Measurements from ENCODE around the gene RBBP8NL.
A peak's percentile ranks its signal among the peaks of the same experiment; 100 is the strongest.
"Not testable (repeated sequence)": the region's sequence is repeated elsewhere in the genome, so short reads cannot be mapped to it uniquely, and the experiment has no call there.

RBBP8NL gene

DNA sequence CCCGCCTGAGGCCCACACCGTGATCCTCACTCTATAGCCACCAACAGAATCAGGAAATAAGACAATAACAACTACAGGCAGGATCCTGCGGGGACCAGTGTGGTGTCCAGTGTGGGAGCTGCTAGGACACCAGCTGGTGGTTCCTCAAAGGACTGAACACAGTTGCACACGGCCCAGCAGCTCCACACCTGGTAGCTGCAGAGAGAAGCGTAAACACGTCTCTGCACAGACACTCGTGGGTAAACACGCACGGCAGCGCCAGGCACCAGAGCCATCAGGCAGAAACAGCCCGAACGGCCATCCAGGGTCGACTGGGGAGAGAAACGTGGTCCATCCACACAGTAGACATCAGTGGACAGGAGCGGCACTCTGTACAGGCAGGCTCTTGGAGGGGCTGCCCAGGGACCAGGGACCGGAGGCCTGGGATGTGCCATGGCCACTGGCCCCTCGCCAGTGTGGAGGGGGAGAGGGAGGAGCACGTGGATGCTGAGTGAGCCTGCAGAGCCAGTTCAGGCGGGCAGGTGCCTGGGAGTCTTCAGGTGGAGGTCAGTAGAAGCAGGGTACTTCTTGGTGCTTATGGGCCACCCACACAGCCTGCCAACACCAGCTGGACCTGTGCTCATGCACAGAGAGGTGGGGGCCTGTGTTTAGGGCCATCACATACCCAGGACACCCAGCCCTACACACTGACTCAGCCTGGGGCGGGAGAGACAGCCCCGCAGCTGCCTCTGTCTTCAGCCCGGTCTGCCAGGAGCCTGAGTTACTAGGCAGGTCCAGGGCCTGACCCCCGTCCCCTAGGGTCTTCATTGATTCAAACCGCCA lies 52.8 kb downstream of the RBBP8NL start:
- no peak for DNase-seq (ENCODE audit: low spot score)

DNA sequence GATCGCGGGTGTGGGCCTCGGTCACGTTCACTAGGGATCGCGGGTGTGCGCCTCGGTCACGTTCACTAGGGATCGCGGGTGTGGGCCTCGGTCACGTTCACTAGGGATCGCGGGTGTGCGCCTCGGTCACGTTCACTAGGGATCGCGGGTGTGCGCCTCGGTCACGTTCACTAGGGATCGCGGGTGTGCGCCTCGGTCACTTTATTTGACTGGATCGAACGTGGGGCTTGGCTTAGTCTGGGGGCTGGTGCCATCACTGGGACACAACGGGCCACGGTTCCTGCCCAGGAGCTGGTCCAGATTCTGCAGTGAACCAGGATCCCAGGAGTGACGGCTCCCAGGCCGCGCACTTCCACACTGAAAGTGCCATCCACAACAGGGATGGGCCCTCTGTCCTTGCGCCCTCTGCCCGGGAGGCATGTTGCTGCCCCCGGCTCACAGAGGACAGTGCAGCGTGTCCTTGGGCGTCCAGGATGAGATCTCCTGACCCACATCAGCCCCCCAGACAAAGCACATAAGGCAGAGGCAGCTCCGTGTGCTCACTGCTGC lies 53.6 kb downstream of the RBBP8NL start:
- not testable (repeated sequence) for DNase-seq (ENCODE audit: low spot score)

GRCh38 chr20:62372042-62372993 lies 55.0 kb downstream of the RBBP8NL start:
- DNase-seq (ENCODE audit: low spot score), result no peak

DNA sequence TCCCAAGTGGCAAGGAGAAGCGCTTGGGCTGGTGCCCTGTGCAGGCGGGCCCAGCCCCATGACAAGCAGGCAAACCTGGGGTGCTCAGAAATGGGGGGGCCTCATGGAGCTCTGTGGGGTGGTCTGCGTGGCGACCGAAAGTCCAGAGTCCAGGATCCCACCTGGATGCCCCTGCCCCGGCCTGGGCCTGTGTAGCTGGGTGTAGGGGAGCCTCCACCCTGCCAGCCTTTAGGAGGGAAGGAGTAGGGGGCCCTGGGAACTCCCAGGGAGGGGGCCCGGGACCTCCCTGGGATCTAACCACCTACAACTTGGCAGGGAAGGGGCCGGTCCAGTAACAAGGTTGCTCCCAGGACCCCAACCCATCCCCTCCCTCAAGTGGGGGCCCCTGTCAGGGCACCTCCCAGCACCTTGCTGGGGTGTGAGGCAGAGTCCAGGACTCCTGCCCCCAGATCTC lies 55.7 kb downstream of the RBBP8NL start:
- no peak for DNase-seq (ENCODE audit: low spot score)

- DNase-seq (ENCODE audit: low spot score), result no peak
Measured at GRCh38 chr20:62370807-62371587, 56.3 kb downstream of the RBBP8NL start.

DNA sequence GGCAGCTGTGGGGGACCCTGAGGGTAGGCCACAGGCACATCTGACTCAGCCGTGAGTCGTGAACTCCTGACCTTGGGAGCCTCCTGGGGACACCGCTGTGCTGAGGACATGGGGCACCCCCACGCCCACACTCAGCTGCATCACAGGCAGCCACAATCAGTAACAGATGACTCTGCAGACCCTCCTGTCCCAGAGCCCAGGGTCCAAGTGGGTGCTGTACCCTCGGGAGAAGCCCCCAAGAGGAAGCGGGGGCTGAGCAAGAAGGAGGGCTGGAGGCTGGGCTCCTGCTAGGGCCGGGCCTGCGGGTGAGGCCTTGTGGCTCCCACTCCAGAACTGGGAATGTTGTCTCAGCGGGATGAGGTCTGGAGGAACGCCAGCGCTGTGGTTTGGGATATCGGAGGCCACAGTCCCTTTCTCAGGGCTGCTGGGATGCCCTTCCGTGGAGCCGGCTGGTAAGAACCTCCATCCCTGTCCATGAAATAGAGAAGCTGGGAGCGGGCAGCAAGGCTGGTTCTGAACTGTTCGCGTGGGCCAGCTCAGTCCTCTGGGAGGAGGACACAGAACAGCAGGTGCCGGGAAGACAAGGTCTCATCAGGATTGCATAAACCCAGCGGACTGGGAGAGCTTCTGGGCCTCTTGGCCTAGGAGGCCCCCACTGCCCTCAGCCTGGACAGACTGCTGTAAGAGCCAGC lies 57.1 kb downstream of the RBBP8NL start:
- DNase-seq (ENCODE audit: low spot score), result peak; percentile 83

DNA sequence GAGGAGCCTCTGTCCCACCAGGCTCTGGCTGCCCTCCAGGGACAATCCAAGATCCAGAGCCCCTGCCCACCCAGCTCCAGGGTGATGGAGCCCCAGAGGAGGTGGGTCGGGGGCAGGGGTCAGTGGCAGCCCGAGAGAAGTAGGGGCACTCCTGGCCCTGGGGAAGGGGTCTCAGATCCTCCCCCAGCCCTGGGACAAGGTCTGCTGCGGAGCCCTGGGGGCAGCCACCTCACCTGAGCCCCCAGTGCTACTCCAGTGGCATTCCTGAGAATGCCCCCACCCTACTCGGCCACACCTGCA lies 57.6 kb downstream of the RBBP8NL start:
- DNase-seq (ENCODE audit: low spot score), result no peak

- DNase-seq (ENCODE audit: low spot score), result peak; percentile 70
Measured at GRCh38 chr20:62368976-62369814, 58.1 kb downstream of the RBBP8NL start.

DNA sequence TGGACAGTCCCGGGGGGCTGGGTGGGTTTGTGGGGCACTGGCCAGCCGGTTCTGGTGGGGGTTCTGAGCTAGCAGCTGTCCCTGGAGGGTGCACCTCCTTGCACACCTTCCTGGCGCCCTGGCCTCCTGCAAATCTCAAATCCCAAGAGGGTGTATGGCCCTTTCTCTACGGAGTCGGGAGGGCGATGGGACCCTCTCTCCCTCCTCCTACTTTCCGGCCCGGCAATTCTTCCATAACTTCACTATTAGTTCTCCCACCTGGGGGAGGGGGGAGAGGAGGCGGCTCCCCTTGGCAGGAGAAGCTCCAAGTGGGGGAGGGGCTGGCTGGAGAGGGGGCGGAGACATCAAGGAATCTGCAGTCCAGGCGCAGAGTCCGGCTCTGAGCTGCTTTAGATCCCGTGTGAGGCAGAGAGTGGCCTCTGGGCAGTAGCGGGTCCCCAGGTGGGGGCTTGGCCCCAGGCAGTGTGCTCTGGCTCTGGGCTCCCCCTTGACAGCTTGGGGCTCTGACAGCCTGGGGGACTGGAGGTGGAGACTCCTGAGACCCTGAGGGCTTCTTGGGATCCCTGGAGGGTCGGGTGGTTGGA lies 58.9 kb downstream of the RBBP8NL start:
- no peak for DNase-seq (ENCODE audit: low spot score)

DNA sequence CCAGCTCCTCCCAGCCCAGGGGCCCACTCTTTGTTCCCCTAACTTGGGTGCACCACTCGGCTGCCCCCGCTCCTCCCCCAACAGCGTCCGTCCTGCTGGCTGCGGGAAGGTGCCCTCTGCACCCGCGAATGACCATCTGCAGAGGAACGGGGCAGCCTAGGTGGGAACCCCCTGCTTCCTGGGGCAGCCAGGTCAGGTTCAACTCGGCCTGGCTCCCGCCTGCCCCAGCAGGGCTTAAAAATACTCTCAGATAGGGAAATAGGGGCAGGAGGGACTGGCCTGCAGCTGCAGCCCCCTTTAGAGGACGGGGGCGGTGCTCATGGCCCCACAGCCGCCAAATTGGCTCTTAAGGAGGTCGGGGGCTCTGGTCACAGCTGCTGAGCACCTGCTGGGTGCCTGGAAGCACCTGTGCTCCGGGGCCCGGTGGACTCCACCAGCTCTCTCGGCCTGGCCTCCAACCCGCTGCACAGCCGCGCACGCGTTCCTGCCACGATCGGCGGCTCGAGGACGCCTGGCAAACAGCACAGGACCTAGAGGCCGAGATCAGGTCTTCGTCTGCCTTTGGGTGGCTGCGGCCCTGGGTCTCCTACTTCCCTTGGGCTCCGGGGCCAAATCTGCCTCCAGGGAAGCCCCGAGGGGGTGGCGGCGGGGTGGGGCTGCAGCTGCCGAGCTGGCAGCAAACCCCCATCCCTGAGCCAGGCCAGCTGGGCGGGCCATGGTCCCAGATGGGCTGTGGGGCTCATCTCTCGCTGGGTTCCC lies 59.5 kb downstream of the RBBP8NL start:
- no peak for DNase-seq (ENCODE audit: low spot score)

GRCh38 chr20:62367136-62367632 lies 60.2 kb downstream of the RBBP8NL start, which contains the start of gene LAMA5:
LAMA5 (minus strand) TSS chr20:62367312; CDS start chr20:62367245, 67 bp downstream.
- peak; percentile 87 for DNase-seq (ENCODE audit: low spot score)

DNA sequence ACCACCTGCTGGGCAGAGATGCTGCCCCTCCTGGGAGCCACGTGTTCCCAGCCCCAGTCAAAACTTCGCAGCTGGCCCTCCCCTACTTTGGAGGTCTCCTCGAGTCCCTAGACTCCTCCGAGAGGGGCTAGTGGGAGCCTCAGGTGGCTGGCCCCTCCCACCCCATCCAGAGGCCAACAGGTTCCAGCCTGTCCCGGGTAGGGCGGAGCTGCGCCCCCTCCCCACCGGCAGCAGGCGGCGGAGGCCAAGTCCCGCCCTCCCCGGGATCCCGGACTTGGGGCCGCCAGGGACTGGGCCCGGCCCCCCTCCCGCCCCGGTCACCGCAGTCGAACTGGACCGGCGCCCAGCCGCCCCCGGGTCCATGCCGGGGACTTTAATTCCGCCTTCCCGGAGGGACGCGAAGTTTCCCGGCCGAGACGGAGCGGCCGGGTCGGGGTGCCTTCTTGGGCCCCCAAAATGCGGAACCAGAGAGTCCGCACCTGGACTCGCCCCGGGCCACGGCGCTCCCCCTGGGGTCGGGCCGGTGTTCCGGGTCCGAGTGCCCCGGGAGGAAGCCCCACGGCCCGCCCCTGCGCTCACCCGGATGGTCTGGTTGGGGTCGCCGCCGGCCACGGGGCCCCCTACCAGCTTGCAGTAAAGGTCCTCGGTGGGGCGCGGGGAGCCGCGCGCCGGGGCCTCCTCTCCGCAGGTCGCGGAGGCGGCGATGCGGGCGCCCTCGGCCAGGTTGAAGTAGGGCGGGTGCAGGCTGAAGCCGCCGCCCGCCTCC lies 60.8 kb downstream of the RBBP8NL start:
- no peak for DNase-seq (ENCODE audit: low spot score)

DNA sequence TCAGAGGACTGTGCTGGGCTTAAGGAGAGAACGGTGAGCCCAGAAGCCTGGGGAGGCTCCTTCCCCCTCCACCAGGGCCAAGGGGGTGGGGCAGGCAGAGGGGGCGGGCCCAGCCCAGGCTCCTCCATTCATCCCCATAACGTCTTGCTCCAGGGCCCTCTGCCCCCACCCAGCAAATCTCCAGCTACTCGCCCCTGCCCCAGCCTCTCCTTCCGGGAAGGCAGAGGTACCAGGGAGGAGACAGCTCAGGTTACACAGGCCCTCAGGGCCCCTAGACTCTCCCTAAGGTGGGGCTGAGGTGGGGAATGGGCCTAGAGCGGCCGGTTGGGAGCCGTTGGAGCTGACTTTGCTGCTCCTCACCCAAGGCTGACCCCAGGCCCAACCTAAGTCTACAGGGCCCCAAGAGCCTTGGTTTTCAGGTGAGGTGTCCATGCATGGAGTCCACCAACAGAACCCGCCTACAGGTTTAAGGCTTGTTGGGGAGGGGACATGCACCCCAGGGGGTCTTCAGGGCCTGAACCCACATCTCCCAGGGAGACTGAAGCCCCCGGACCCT lies 61.4 kb downstream of the RBBP8NL start:
- DNase-seq (ENCODE audit: low spot score), result no peak

- no peak for DNase-seq (ENCODE audit: low spot score)
Measured at GRCh38 chr20:62364911-62365736, 62.2 kb downstream of the RBBP8NL start.

DNA sequence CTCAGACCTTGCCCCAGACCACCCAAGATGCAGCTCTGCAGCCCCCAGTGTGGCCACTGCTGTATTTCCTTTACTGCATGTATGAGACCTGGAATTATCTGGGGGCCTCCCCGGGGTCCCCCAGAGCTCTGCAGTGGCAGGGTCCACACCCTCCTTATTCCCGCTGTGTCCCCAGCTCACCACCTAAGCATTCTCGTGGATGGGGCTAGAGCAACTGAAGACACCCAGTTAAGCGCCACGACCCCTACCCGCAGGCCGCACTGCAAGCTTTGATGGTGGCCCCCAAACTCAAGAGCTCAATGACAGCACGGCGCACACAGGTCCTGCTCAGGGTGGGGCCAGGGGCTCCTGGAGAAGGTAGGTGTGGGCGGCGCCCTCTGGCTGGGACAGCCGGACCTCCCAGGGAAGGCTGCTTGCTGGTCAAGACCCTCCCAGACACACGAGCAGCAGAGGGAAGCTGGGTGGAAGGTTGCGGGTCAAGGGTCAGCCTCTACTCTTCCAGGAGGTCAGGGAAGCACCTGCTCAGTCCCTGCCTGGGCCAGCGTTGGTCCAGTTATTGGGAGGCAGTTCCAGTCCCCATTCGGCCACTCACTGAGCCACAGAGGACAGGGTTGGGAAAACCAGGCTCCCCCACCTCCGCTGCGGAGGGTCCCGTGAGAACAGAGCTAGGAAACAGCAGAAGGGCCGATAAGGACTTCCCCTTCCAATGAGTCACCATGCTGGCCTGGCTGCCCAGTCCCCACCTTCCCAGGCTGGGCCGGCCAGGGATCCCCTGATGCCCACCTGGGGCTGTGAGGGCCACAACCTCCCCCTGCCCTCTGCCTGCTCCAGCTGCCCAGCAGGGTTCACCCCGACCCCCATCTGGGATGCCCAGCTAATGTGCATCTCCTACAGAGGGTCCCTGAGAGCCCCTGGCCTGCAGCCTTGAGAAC lies 63.2 kb downstream of the RBBP8NL start:
- no peak for DNase-seq (ENCODE audit: low spot score)

Data from GM03348 (cell line).